Caco-2 (cell line): ENCODE results near the gene HES4. TPM values are rescaled to one million over a fixed set of nuclear protein-coding genes. Genes with fewer than 3 reads are reported as not detected.

Source experiments
- BruUV-seq: library from RNA; stranded (reverse); fragments of 400-500 nt; replicated peaks from 2 replicates; lab custom pipeline; 2021; lab: Mats Ljungman, UMichigan
- CTCF ChIA-PET: fragments of 300-600 bp; sonication (Branson Sonifier 250); formaldehyde crosslinking; loops from one replicate; lab custom pipeline; 2022; ENCODE audit warnings: antibody characterized with exemption; lab: Charles Lee
- POLR2A ChIA-PET: fragments of 300-600 bp; sonication (Branson Sonifier 250); formaldehyde crosslinking; loops from one replicate; lab custom pipeline; 2022; ENCODE audit warnings: antibody characterized with exemption; lab: Charles Lee
- DNase-seq, 2 experiments: peaks; one replicate each; pipeline versions ENCODE4 v3.0.0 to v3.0.0-alpha.2; 2020 to 2022
- H3K27me3 ChIP-seq: replicated peaks from 2 replicates; pipeline ENCODE4 v1.6.0; 2011; ENCODE audit warnings: low read length; ENCODE audit not compliant: control insufficient read depth, insufficient read depth
- H3K36me3 ChIP-seq: 2 replicates; pipeline ENCODE4 v1.5.1; 2011; ENCODE audit warnings: low read length; ENCODE audit not compliant: control insufficient read depth, insufficient read depth
- H3K4me1 ChIP-seq: fragments of 250-450 bp; sonication (Bioruptor Pico); 2 replicates; pipeline ENCODE4 v1.5.1; 2020; ENCODE audit warnings: mild to moderate bottlenecking
- H3K4me3 ChIP-seq: 2 replicates; pipeline ENCODE4 v1.5.1; 2011; ENCODE audit warnings: low read depth, mild to moderate bottlenecking, control low read depth, low read length
- H3K9me3 ChIP-seq: fragments of 250-450 bp; sonication (Bioruptor Pico); 2 replicates; pipeline ENCODE4 v1.5.1; 2020; ENCODE audit warnings: mild to moderate bottlenecking, moderate library complexity
- H3K27ac Mint-ChIP-seq: one replicate; pipeline ENCODE4 v1.8.0; 2022; ENCODE audit warnings: mixed read lengths; ENCODE audit not compliant: unreplicated experiment
- H3K27me3 Mint-ChIP-seq: one replicate; pipeline ENCODE4 v1.8.0; 2022; ENCODE audit warnings: mixed read lengths; ENCODE audit not compliant: insufficient read depth, unreplicated experiment
- H3K36me3 Mint-ChIP-seq: one replicate; pipeline ENCODE4 v1.8.0; 2022; ENCODE audit warnings: mild to moderate bottlenecking, mixed read lengths; ENCODE audit not compliant: insufficient read depth, unreplicated experiment
- H3K4me1 Mint-ChIP-seq: one replicate; pipeline ENCODE4 v1.8.0; 2022; ENCODE audit warnings: low read depth, mixed read lengths; ENCODE audit not compliant: unreplicated experiment
- H3K4me3 Mint-ChIP-seq: one replicate; pipeline ENCODE4 v1.8.0; 2022; ENCODE audit warnings: mild to moderate bottlenecking, moderate library complexity, mixed read lengths; ENCODE audit not compliant: unreplicated experiment
- H3K9me3 Mint-ChIP-seq: one replicate; pipeline ENCODE4 v1.8.0; 2022; ENCODE audit warnings: mixed read lengths; ENCODE audit not compliant: unreplicated experiment
- intact Hi-C: fragments of 100-400 bp; cut with micrococcal nuclease; formaldehyde crosslinking; loops from one replicate; pipeline ENCODE4 v1.10.0; 2022; ENCODE audit not compliant: unreplicated experiment
- total RNA-seq: library from RNA; stranded (reverse); gene quantifications from 2 replicates; pipeline ENCODE4 v1.2.3, GENCODE V29; 2022
- TF ChIP-seq, protein P1 (sequence below), 2 experiments: fragments of 200-600 bp in 1 of 2; IDR thresholded peaks; 1 replicate in 1 of 2; 2 replicates in 1 of 2; pipeline versions ENCODE4 v1.5.1 to v1.8.0; 2011 to 2022; ENCODE audit warnings: antibody characterized with exemption in 1 of 2, control low read depth in 1 of 2, inconsistent platforms in 1 of 2, low read depth in 1 of 2, low read length in 1 of 2, mild to moderate bottlenecking in 1 of 2, moderate library complexity in 1 of 2; ENCODE audit not compliant: insufficient read depth in 1 of 2, severe bottlenecking in 1 of 2, unreplicated experiment in 1 of 2

Gene HES4
- total RNA-seq, 1 experiment from 2014 or later = 53.8 TPM

GRCh38 chr1:958823-959730, 40.8 kb downstream of the HES4 start, which contains the start of gene NOC2L:
Gene NOC2L, minus strand, starts transcription at chr1:959256. Its CDS starts 16 bp downstream, at chr1:959240.
- H3K4me1 Mint-ChIP-seq = peaks cover 15% of the 10 kb centered on the region
- no peaks in the 10 kb centered on the region for H3K27me3 Mint-ChIP-seq
- Histone ChIP-seq H3K4me1 (no peaks in the 10 kb centered on the region), H3K27me3 (no peaks in the 10 kb centered on the region), H3K4me3 (peak within 1 kb of the TSS; percentile 90), H3K36me3 (no peaks in the 10 kb centered on the region; the same call in 1 of the 2 replicates), H3K9me3 (no peaks in the 10 kb centered on the region)
- TSS peak; percentile 86 for BruUV-seq
- peak; percentile 87 to 90 for DNase-seq
- H3K9me3 Mint-ChIP-seq = no peaks in the 10 kb centered on the region
- H3K27ac Mint-ChIP-seq = peak within 1 kb of the TSS; percentile 61
- ChIA-PET CTCF (no interaction called here), POLR2A (interaction anchor here (0.5 kb wide), 1 partner anchor 1431 kb away, joined by 4 read pairs; no protein-coding TSS in a partner anchor)
- intact Hi-C loops = no loop called here
- H3K4me3 Mint-ChIP-seq = peak within 1 kb of the TSS; percentile 97
- TF ChIP-seq, protein P1, sequence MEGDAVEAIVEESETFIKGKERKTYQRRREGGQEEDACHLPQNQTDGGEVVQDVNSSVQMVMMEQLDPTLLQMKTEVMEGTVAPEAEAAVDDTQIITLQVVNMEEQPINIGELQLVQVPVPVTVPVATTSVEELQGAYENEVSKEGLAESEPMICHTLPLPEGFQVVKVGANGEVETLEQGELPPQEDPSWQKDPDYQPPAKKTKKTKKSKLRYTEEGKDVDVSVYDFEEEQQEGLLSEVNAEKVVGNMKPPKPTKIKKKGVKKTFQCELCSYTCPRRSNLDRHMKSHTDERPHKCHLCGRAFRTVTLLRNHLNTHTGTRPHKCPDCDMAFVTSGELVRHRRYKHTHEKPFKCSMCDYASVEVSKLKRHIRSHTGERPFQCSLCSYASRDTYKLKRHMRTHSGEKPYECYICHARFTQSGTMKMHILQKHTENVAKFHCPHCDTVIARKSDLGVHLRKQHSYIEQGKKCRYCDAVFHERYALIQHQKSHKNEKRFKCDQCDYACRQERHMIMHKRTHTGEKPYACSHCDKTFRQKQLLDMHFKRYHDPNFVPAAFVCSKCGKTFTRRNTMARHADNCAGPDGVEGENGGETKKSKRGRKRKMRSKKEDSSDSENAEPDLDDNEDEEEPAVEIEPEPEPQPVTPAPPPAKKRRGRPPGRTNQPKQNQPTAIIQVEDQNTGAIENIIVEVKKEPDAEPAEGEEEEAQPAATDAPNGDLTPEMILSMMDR (IDR thresholded peaks at IDR 0.05; ENCODE audit: insufficient read depth in 1 of 2, low read depth in 1 of 2, low read length in 1 of 2, severe bottlenecking in 1 of 2, unreplicated experiment in 1 of 2) = no peak
- peaks cover 44% of the 10 kb centered on the region for H3K36me3 Mint-ChIP-seq

- CTCF ChIA-PET = no interaction called here
Measured at GRCh38 chr1:956636-957035, 43.3 kb downstream of the HES4 start.

GRCh38 chr1:955474-955873, 44.4 kb downstream of the HES4 start:
- Histone ChIP-seq H3K4me3 (no peak overlapping the region), H3K9me3 (no peaks in the 10 kb centered on the region), H3K4me1 (no peaks in the 10 kb centered on the region), H3K27me3 (no peaks in the 10 kb centered on the region), H3K36me3 (no peaks in the 10 kb centered on the region; the same call in 1 of the 2 replicates)
- Mint-ChIP-seq H3K27me3 (no peaks in the 10 kb centered on the region), H3K4me3 (no peak overlapping the region), H3K4me1 (peaks cover 15% of the 10 kb centered on the region), H3K27ac (no peak overlapping the region), H3K9me3 (no peaks in the 10 kb centered on the region), H3K36me3 (peaks cover 46% of the 10 kb centered on the region)
- no peak for DNase-seq
- intact Hi-C loops = no loop called here
- ChIA-PET CTCF (no interaction called here), POLR2A (no interaction called here)
- no TSS peak for BruUV-seq
- TF ChIP-seq, protein P1 (IDR thresholded peaks at IDR 0.05; ENCODE audit: insufficient read depth in 1 of 2, low read depth in 1 of 2, low read length in 1 of 2, severe bottlenecking in 1 of 2, unreplicated experiment in 1 of 2) = no peak

More at GRCh38 chr1:956636-957035, 43.3 kb downstream of the HES4 start:
- Histone ChIP-seq H3K4me3 (no peak overlapping the region), H3K4me1 (no peaks in the 10 kb centered on the region), H3K9me3 (no peaks in the 10 kb centered on the region), H3K27me3 (no peaks in the 10 kb centered on the region), H3K36me3 (no peaks in the 10 kb centered on the region; the same call in 1 of the 2 replicates)
- no peak overlapping the region for H3K27ac Mint-ChIP-seq
- H3K27me3 Mint-ChIP-seq = no peaks in the 10 kb centered on the region
- intact Hi-C loops = no loop called here
- H3K4me1 Mint-ChIP-seq = peaks cover 15% of the 10 kb centered on the region
- H3K9me3 Mint-ChIP-seq = no peaks in the 10 kb centered on the region
- H3K36me3 Mint-ChIP-seq = peaks cover 38% of the 10 kb centered on the region
- BruUV-seq = no TSS peak
- no peak for DNase-seq
- TF ChIP-seq, protein P1 (IDR thresholded peaks at IDR 0.05; ENCODE audit: insufficient read depth in 1 of 2, low read depth in 1 of 2, low read length in 1 of 2, severe bottlenecking in 1 of 2, unreplicated experiment in 1 of 2) = no peak
- POLR2A ChIA-PET = no interaction called here
- H3K4me3 Mint-ChIP-seq = no peak overlapping the region
